ENCODE measurements around the gene TBC1D22A.

DNA sequence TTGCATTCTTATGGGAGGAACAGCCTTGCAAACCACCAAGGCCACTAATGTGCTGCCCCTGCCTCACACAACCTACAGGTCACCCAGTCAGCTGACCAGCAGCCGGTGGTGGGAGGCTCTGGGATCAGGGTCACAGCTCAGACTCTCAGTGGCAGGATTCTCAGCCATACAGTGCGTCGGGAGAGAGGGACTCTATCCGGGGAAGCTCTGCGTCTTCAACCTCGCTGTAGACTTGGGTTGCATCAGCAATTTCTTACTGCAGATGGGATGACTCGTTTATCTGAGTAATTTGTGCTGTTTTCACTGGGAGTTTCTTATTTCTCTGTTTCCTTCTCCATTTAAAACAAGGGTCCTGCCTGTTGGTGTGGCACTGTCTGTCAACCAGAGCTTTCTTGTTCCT lies 257.7 kb downstream of the TBC1D22A start:
- TF ChIP-seq, protein P1, sequence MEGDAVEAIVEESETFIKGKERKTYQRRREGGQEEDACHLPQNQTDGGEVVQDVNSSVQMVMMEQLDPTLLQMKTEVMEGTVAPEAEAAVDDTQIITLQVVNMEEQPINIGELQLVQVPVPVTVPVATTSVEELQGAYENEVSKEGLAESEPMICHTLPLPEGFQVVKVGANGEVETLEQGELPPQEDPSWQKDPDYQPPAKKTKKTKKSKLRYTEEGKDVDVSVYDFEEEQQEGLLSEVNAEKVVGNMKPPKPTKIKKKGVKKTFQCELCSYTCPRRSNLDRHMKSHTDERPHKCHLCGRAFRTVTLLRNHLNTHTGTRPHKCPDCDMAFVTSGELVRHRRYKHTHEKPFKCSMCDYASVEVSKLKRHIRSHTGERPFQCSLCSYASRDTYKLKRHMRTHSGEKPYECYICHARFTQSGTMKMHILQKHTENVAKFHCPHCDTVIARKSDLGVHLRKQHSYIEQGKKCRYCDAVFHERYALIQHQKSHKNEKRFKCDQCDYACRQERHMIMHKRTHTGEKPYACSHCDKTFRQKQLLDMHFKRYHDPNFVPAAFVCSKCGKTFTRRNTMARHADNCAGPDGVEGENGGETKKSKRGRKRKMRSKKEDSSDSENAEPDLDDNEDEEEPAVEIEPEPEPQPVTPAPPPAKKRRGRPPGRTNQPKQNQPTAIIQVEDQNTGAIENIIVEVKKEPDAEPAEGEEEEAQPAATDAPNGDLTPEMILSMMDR (IDR thresholded peaks at IDR 0.05; ENCODE audit: low read depth, low read length, missing input control): no peak
- TF ChIP-seq RXRA (IDR thresholded peaks at IDR 0.05) (no peak), FOXA1 (IDR thresholded peaks at IDR 0.05) (no peak), GABPA (IDR thresholded peaks at IDR 0.05 in 1 of 2, conservative IDR thresholded peaks at IDR 0.05 in 1 of 2) (no peak), RAD21 (IDR thresholded peaks at IDR 0.05) (no peak), YY1 (IDR thresholded peaks at IDR 0.05) (no peak), SP1 (IDR thresholded peaks at IDR 0.05) (no peak), JUND (IDR thresholded peaks at IDR 0.05) (no peak), TAF1 (conservative IDR thresholded peaks at IDR 0.05) (no peak), EGR1 (IDR thresholded peaks at IDR 0.05; ENCODE audit: low read depth in 2 of 2) (no peak)
- TF ChIP-seq, protein P2, sequence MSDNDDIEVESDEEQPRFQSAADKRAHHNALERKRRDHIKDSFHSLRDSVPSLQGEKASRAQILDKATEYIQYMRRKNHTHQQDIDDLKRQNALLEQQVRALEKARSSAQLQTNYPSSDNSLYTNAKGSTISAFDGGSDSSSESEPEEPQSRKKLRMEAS (IDR thresholded peaks at IDR 0.05): no peak
- TF ChIP-seq, protein P3, sequence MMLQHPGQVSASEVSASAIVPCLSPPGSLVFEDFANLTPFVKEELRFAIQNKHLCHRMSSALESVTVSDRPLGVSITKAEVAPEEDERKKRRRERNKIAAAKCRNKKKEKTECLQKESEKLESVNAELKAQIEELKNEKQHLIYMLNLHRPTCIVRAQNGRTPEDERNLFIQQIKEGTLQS (IDR thresholded peaks at IDR 0.05): no peak
- TF ChIP-seq, protein P4, sequence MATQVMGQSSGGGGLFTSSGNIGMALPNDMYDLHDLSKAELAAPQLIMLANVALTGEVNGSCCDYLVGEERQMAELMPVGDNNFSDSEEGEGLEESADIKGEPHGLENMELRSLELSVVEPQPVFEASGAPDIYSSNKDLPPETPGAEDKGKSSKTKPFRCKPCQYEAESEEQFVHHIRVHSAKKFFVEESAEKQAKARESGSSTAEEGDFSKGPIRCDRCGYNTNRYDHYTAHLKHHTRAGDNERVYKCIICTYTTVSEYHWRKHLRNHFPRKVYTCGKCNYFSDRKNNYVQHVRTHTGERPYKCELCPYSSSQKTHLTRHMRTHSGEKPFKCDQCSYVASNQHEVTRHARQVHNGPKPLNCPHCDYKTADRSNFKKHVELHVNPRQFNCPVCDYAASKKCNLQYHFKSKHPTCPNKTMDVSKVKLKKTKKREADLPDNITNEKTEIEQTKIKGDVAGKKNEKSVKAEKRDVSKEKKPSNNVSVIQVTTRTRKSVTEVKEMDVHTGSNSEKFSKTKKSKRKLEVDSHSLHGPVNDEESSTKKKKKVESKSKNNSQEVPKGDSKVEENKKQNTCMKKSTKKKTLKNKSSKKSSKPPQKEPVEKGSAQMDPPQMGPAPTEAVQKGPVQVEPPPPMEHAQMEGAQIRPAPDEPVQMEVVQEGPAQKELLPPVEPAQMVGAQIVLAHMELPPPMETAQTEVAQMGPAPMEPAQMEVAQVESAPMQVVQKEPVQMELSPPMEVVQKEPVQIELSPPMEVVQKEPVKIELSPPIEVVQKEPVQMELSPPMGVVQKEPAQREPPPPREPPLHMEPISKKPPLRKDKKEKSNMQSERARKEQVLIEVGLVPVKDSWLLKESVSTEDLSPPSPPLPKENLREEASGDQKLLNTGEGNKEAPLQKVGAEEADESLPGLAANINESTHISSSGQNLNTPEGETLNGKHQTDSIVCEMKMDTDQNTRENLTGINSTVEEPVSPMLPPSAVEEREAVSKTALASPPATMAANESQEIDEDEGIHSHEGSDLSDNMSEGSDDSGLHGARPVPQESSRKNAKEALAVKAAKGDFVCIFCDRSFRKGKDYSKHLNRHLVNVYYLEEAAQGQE (IDR thresholded peaks at IDR 0.05): no peak
